Liver (tissue), 9 donors: ENCODE results near the gene NXPH2. TPM values are rescaled to one million over a fixed set of nuclear protein-coding genes. Genes with fewer than 3 reads are reported as not detected.

Experiments used
- DNase-seq: peaks from one replicate; pipeline ENCODE4 v3.0.0-alpha.2; 2017; ENCODE audit warnings: low spot score
- H3K27ac ChIP-seq, 2 donors: one replicate each; pipeline ENCODE4 v1.7.0; 2013; ENCODE audit warnings: inconsistent platforms in 2 of 2, low read length in 2 of 2, control low read depth in 1 of 2, low read depth in 1 of 2, mild to moderate bottlenecking in 1 of 2
- H3K27me3 ChIP-seq, 4 donors: one replicate each; pipeline versions ENCODE4 v1.6.1 to v1.7.0; 2013; ENCODE audit warnings: low read length in 3 of 4, inconsistent platforms in 1 of 4, mild to moderate bottlenecking in 1 of 4, moderate library complexity in 1 of 4; ENCODE audit not compliant: control insufficient read depth in 4 of 4, insufficient read depth in 4 of 4
- H3K36me3 ChIP-seq, 4 donors: one replicate each; pipeline versions ENCODE4 v1.6.1 to v1.7.0; 2013; ENCODE audit warnings: low read length in 3 of 4, mild to moderate bottlenecking in 3 of 4, low read depth in 1 of 4, moderate library complexity in 1 of 4; ENCODE audit not compliant: control insufficient read depth in 4 of 4, insufficient read depth in 3 of 4
- H3K4me1 ChIP-seq, 4 donors: one replicate each; pipeline versions ENCODE4 v1.6.1 to v1.7.0; 2013; ENCODE audit warnings: low read length in 3 of 4, mild to moderate bottlenecking in 3 of 4, moderate library complexity in 1 of 4; ENCODE audit not compliant: control insufficient read depth in 4 of 4, insufficient read depth in 4 of 4
- H3K4me3 ChIP-seq, 3 donors: one replicate each; pipeline versions ENCODE4 v1.6.1 to v1.7.0; 2013; ENCODE audit warnings: low read length in 3 of 3, control low read depth in 1 of 3, low read depth in 1 of 3, mild to moderate bottlenecking in 1 of 3
- H3K9ac ChIP-seq, 2 donors: one replicate each; pipeline ENCODE4 v1.7.0; 2013; ENCODE audit warnings: low read length in 2 of 2, mild to moderate bottlenecking in 2 of 2, moderate library complexity in 2 of 2, control low read depth in 1 of 2, low read depth in 1 of 2
- H3K9me3 ChIP-seq, 4 donors: one replicate each; pipeline versions ENCODE4 v1.6.1 to v1.7.0; 2013; ENCODE audit warnings: low read length in 3 of 4; ENCODE audit not compliant: control insufficient read depth in 4 of 4
- EGR1 ChIP-seq, 2 donors: IDR thresholded peaks; 2 replicates each; pipeline ENCODE4 v1.6.1; 2016 to 2018; ENCODE audit warnings: antibody characterized with exemption in 2 of 2, low read depth in 2 of 2
- FOXA1 ChIP-seq: IDR thresholded peaks from 2 replicates; pipeline ENCODE4 v1.6.1; 2016; ENCODE audit warnings: antibody characterized with exemption
- FOXA2 ChIP-seq: IDR thresholded peaks from 2 replicates; pipeline ENCODE4 v1.6.1; 2016; ENCODE audit warnings: antibody characterized with exemption
- GABPA ChIP-seq, 2 donors: IDR thresholded peaks in 1 of 2; conservative IDR thresholded peaks in 1 of 2; 2 replicates each; pipeline ENCODE4 v1.6.1; 2016; ENCODE audit warnings: antibody characterized with exemption in 2 of 2, mild to moderate bottlenecking in 1 of 2, moderate library complexity in 1 of 2
- HNF4A ChIP-seq, 2 donors: conservative IDR thresholded peaks; 2 replicates each; pipeline ENCODE4 v1.6.1; 2016; ENCODE audit warnings: antibody characterized with exemption in 2 of 2, mild to moderate bottlenecking in 2 of 2
- HNF4G ChIP-seq: IDR thresholded peaks from 2 replicates; pipeline ENCODE4 v1.6.1; 2016; ENCODE audit warnings: antibody characterized with exemption
- JUND ChIP-seq, 2 donors: IDR thresholded peaks; 2 replicates each; pipeline ENCODE4 v1.6.1; 2016; ENCODE audit warnings: antibody characterized with exemption in 2 of 2
- NR2F2 ChIP-seq: IDR thresholded peaks from 2 replicates; pipeline ENCODE4 v1.6.1; 2016; ENCODE audit warnings: antibody characterized with exemption
- RXRA ChIP-seq, 2 donors: IDR thresholded peaks; 2 replicates each; pipeline ENCODE4 v1.6.1; 2017 to 2018; ENCODE audit warnings: antibody characterized with exemption in 2 of 2, mild to moderate bottlenecking in 1 of 2
- TAF1 ChIP-seq: conservative IDR thresholded peaks from 2 replicates; pipeline ENCODE4 v1.6.1; 2016; ENCODE audit warnings: antibody characterized with exemption, mild to moderate bottlenecking
- YY1 ChIP-seq: IDR thresholded peaks from 2 replicates; pipeline ENCODE4 v1.6.1; 2016; ENCODE audit warnings: antibody characterized with exemption, mild to moderate bottlenecking
- WGBS: extraction: QIAGEN DNeasy Blood & Tissue Kit; methylation state at CpG from one replicate; pipeline ENCODE4 v1.1.7; 2013; 5-methylcytosine and 5-hydroxymethylcytosine counted together
- polyA plus RNA-seq, 2 donors: library from polyadenylated mRNA; stranded (reverse) in 1 of 2; unstranded in 1 of 2; fragments of 200-250 nt in 1 of 2; fragments of >200 nt in 1 of 2; fragmentation: Nextera tagmentation in 1 of 2; extraction: Ambion mirVana in 1 of 2; gene quantifications; one replicate each; pipeline versions ENCODE4 v1.2.1 to v1.2.3, GENCODE V29; 2013 to 2015
- total RNA-seq, 2 donors: library from RNA; depleted of rRNA; stranded (reverse); fragments of >200 nt; gene quantifications; one replicate each; pipeline ENCODE4 v1.2.3, GENCODE V29; 2014
- TF ChIP-seq, protein P1 (sequence below): IDR thresholded peaks from 2 replicates; pipeline ENCODE4 v1.6.1; 2016; ENCODE audit warnings: antibody characterized with exemption
- TF ChIP-seq, protein P2 (sequence below): IDR thresholded peaks from 2 replicates; pipeline ENCODE4 v1.6.1; 2016; ENCODE audit warnings: antibody characterized with exemption
- TF ChIP-seq, protein P3 (sequence below): fragments of 150-350 bp; IDR thresholded peaks from 2 replicates; pipeline ENCODE4 v1.5.1; 2017; ENCODE audit warnings: improper control_type of control experiment, low read depth, low read length; ENCODE audit not compliant: missing input control
- TF ChIP-seq, protein P4 (sequence below): IDR thresholded peaks from 2 replicates; pipeline ENCODE4 v1.6.1; 2016; ENCODE audit warnings: antibody characterized with exemption
- TF ChIP-seq, protein P5 (sequence below): IDR thresholded peaks from 2 replicates; pipeline ENCODE4 v1.6.1; 2016; ENCODE audit warnings: antibody characterized with exemption, mild to moderate bottlenecking
- donor health status: healthy.
- donor health status: healthy.
- donor health status: healthy.
- donor health status: healthy.
- donor health status: healthy.

NXPH2 gene
- total and polyA plus RNA-seq, 4 donors: 0.15 to 0.19 TPM; not detected in 2

DNA sequence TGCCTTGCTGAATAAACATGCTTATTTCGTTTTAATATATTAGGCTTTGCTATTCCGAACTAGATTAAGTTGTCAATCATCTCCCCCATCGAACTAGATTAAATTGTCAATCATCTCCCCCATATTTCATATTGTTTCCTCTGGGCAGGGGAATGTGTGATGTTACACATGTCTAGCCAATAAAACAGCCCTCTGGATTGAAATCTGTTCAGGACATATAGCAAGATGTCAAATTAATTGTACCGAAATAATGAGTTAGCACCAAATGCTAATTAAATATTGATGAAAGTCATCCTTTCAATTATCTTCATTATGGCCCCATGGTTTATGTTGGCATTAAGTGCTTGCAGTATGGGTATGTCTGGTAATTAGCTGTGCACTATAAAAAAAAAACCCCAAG lies 143.1 kb downstream of the NXPH2 start:
- Histone ChIP-seq H3K4me3 (no peak overlapping the region), H3K27me3 (peaks cover 0 to 4% (median 0%) of the 10 kb centered on the region in 4 donors), H3K4me1 (no peaks in the 10 kb centered on the region), H3K9ac (no peak overlapping the region), H3K9me3 (no peaks in the 10 kb centered on the region), H3K36me3 (no peaks in the 10 kb centered on the region), H3K27ac (no peak overlapping the region)
- DNase-seq: no peak
- 92% methylated on average over 4 of the region's 4 CpGs for WGBS
- TF ChIP-seq JUND (IDR thresholded peaks at IDR 0.05) (no peak), TAF1 (no peak), GABPA (IDR thresholded peaks at IDR 0.05 in 1 of 2, conservative IDR thresholded peaks at IDR 0.05 in 1 of 2) (no peak), EGR1 (IDR thresholded peaks at IDR 0.05; ENCODE audit: low read depth in 2 of 2) (no peak), FOXA2 (no peak), YY1 (no peak), NR2F2 (no peak), HNF4G (no peak), RXRA (IDR thresholded peaks at IDR 0.05) (no peak), FOXA1 (no peak)
- TF ChIP-seq, protein P1, sequence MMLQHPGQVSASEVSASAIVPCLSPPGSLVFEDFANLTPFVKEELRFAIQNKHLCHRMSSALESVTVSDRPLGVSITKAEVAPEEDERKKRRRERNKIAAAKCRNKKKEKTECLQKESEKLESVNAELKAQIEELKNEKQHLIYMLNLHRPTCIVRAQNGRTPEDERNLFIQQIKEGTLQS: no peak
- TF ChIP-seq, protein P2, sequence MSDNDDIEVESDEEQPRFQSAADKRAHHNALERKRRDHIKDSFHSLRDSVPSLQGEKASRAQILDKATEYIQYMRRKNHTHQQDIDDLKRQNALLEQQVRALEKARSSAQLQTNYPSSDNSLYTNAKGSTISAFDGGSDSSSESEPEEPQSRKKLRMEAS: no peak
- TF ChIP-seq, protein P3, sequence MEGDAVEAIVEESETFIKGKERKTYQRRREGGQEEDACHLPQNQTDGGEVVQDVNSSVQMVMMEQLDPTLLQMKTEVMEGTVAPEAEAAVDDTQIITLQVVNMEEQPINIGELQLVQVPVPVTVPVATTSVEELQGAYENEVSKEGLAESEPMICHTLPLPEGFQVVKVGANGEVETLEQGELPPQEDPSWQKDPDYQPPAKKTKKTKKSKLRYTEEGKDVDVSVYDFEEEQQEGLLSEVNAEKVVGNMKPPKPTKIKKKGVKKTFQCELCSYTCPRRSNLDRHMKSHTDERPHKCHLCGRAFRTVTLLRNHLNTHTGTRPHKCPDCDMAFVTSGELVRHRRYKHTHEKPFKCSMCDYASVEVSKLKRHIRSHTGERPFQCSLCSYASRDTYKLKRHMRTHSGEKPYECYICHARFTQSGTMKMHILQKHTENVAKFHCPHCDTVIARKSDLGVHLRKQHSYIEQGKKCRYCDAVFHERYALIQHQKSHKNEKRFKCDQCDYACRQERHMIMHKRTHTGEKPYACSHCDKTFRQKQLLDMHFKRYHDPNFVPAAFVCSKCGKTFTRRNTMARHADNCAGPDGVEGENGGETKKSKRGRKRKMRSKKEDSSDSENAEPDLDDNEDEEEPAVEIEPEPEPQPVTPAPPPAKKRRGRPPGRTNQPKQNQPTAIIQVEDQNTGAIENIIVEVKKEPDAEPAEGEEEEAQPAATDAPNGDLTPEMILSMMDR: no peak
- TF ChIP-seq, protein P4, sequence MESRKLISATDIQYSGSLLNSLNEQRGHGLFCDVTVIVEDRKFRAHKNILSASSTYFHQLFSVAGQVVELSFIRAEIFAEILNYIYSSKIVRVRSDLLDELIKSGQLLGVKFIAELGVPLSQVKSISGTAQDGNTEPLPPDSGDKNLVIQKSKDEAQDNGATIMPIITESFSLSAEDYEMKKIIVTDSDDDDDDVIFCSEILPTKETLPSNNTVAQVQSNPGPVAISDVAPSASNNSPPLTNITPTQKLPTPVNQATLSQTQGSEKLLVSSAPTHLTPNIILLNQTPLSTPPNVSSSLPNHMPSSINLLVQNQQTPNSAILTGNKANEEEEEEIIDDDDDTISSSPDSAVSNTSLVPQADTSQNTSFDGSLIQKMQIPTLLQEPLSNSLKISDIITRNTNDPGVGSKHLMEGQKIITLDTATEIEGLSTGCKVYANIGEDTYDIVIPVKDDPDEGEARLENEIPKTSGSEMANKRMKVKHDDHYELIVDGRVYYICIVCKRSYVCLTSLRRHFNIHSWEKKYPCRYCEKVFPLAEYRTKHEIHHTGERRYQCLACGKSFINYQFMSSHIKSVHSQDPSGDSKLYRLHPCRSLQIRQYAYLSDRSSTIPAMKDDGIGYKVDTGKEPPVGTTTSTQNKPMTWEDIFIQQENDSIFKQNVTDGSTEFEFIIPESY: no peak
- TF ChIP-seq, protein P5, sequence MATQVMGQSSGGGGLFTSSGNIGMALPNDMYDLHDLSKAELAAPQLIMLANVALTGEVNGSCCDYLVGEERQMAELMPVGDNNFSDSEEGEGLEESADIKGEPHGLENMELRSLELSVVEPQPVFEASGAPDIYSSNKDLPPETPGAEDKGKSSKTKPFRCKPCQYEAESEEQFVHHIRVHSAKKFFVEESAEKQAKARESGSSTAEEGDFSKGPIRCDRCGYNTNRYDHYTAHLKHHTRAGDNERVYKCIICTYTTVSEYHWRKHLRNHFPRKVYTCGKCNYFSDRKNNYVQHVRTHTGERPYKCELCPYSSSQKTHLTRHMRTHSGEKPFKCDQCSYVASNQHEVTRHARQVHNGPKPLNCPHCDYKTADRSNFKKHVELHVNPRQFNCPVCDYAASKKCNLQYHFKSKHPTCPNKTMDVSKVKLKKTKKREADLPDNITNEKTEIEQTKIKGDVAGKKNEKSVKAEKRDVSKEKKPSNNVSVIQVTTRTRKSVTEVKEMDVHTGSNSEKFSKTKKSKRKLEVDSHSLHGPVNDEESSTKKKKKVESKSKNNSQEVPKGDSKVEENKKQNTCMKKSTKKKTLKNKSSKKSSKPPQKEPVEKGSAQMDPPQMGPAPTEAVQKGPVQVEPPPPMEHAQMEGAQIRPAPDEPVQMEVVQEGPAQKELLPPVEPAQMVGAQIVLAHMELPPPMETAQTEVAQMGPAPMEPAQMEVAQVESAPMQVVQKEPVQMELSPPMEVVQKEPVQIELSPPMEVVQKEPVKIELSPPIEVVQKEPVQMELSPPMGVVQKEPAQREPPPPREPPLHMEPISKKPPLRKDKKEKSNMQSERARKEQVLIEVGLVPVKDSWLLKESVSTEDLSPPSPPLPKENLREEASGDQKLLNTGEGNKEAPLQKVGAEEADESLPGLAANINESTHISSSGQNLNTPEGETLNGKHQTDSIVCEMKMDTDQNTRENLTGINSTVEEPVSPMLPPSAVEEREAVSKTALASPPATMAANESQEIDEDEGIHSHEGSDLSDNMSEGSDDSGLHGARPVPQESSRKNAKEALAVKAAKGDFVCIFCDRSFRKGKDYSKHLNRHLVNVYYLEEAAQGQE: no peak

DNA sequence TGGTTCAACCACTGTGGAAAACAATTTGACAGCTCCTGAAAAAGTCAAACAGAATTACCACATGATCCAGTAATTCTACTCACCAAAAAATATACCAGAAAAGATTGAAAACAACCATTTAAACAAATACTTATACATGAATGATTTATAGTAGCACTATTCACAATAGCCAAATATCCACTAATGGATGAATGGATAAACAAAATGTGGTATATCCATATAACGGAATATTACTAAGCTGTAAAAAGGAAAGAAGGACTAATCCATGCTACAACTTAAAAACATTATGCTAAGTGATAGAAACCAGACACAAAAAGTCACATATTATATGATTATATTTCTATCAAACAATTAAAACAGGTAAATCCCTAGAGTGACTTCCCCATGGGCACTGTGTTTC lies 147.1 kb downstream of the NXPH2 start:
- Histone ChIP-seq H3K4me1 (no peaks in the 10 kb centered on the region), H3K36me3 (no peaks in the 10 kb centered on the region), H3K4me3 (no peak overlapping the region), H3K9me3 (no peaks in the 10 kb centered on the region), H3K27ac (no peak overlapping the region), H3K9ac (no peak overlapping the region), H3K27me3 (no peaks in the 10 kb centered on the region)
- TF ChIP-seq HNF4A (conservative IDR thresholded peaks at IDR 0.05): no peak
- TF ChIP-seq, protein P1: no peak
- TF ChIP-seq, protein P5: no peak
- no peak for TF ChIP-seq RXRA (IDR thresholded peaks at IDR 0.05)
- TF ChIP-seq YY1: no peak
- 86% methylated on average over 1 of the region's 1 CpG for WGBS
- no peak for DNase-seq
